ENCODE data around the gene PECR. TPM values are rescaled to one million over a fixed set of nuclear protein-coding genes. Genes with fewer than 3 reads are reported as not detected.

Gene PECR
- total and polyA plus RNA-seq, 10 donors, result 5.0 to 16.9 (median 9.9) TPM

DNA sequence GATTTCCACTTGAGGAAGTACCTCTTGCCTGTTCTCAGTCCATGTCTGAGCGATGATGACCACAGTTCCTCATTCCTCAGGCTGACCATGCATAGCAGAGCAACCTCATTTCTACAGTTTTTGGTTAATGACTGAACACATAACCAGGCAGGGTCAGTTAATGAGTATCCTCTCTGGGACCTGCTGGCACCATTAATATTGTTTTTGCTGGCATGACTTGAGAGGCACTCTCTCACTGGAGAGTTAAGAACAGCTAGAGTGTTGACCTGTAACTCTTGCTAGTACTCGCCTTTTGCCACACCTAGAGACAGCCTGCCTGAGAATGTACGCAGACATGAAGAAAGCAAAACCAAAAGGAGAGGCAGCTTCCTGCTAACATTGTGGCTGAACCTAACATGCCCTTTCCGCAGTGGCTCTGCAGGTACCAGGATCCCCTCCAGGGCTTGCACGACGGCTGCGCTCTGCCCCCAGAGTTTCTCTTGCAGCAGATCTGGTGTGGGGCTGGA, 23.9 kb downstream of the PECR start:
- Histone ChIP-seq H3K27ac (peak overlapping the region; percentile 73 to 89 (median 86)), H3K27me3 (replicated peaks in 1 of 7) (no peaks in the 10 kb centered on the region), H3K4me1 (peaks cover 4 to 24% (median 20%) of the 10 kb centered on the region in 6 donors), H3K4me3 (peak overlapping the region in 6 of 8 donors; percentile 3 to 61 (median 17)), H3K9me3 (no peaks in the 10 kb centered on the region), H3K36me3 (peaks cover 0 to 46% (median 0%) of the 10 kb centered on the region in 6 donors)
- DNase-seq, result peak; percentile 87
- TF ChIP-seq POLR2AphosphoS5 (IDR thresholded peaks at IDR 0.05), result peak in 2 of 3 donors; percentile 52 to 72
- TF ChIP-seq, protein P1, sequence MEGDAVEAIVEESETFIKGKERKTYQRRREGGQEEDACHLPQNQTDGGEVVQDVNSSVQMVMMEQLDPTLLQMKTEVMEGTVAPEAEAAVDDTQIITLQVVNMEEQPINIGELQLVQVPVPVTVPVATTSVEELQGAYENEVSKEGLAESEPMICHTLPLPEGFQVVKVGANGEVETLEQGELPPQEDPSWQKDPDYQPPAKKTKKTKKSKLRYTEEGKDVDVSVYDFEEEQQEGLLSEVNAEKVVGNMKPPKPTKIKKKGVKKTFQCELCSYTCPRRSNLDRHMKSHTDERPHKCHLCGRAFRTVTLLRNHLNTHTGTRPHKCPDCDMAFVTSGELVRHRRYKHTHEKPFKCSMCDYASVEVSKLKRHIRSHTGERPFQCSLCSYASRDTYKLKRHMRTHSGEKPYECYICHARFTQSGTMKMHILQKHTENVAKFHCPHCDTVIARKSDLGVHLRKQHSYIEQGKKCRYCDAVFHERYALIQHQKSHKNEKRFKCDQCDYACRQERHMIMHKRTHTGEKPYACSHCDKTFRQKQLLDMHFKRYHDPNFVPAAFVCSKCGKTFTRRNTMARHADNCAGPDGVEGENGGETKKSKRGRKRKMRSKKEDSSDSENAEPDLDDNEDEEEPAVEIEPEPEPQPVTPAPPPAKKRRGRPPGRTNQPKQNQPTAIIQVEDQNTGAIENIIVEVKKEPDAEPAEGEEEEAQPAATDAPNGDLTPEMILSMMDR (IDR thresholded peaks at IDR 0.05 in 8 of 11, conservative IDR thresholded peaks at IDR 0.05 in 3 of 11), result peak in 4 of 11 experiments; percentile 3 to 19 (median 12)
- TF ChIP-seq POLR2A (IDR thresholded peaks at IDR 0.05), result no peak
- intact Hi-C loops (cut with DNase I; ENCODE audit: low total_unique reads), result no loop called here
- WGBS, 5 donors, result 24 to 43% (median 38%) methylated on average over 7 of the region's 7 CpGs

DNA sequence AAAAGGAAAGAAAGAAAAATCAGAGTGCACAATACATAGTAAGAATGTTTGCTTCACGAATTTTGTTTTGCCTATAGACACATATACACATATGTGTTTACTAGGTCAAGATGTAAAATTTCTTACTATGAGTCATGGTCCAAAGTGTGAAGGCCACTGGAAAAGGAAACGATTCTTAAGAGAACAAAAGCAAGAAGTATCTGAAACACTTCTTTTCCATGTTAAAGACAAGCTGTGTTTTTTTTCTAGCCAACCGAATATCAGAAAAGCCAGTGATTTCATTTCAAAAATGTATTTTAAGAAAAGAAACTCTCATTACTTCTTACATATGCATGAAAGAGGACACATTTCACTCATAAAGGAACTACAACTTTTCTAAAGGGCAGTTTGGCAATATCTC, 24.9 kb downstream of the PECR start:
- WGBS, 5 donors, result 35 to 67% (median 55%) methylated on average over 3 of the region's 3 CpGs
- no peaks in the 10 kb centered on the region for H3K27me3 ChIP-seq (replicated peaks in 1 of 7)
- peaks cover 0 to 39% (median 0%) of the 10 kb centered on the region in 6 donors for H3K36me3 ChIP-seq
- intact Hi-C loops (cut with DNase I; ENCODE audit: low total_unique reads), result no loop called here
- no peak for DNase-seq
- H3K4me3 ChIP-seq, result no peak overlapping the region
- H3K27ac ChIP-seq, result peak overlapping the region; percentile 73 to 89 (median 86)
- H3K4me1 ChIP-seq, result peaks cover 4 to 24% (median 20%) of the 10 kb centered on the region in 6 donors
- no peaks in the 10 kb centered on the region for H3K9me3 ChIP-seq
- TF ChIP-seq POLR2AphosphoS5 (IDR thresholded peaks at IDR 0.05) (no peak), POLR2A (IDR thresholded peaks at IDR 0.05) (no peak)
- TF ChIP-seq, protein P1 (IDR thresholded peaks at IDR 0.05 in 8 of 11, conservative IDR thresholded peaks at IDR 0.05 in 3 of 11), result no peak

DNA sequence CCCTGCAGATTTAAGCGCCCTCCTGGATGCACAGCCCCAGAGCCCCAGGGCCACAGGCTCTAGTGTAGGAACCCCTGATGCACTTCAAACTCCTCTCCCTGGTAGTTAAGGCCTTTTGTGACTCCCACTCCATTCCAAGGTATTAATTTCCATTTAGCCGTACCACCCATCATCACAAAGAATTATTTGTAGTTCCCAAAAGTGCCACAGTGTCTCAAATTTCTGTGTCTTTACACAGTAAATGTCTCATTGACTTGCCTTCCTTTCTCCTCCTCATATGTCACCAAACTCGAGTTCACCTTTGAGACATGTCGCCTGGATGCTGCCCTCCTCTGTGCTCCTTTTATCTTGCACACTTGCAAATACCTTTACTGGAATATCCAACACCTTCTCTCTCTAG, 25.9 kb downstream of the PECR start:
- no peak for DNase-seq
- Histone ChIP-seq H3K4me1 (peaks cover 4 to 24% (median 20%) of the 10 kb centered on the region in 6 donors), H3K36me3 (peaks cover 0 to 46% (median 0%) of the 10 kb centered on the region in 6 donors), H3K27ac (no peak overlapping the region), H3K9me3 (no peaks in the 10 kb centered on the region), H3K4me3 (no peak overlapping the region), H3K27me3 (replicated peaks in 1 of 7) (no peaks in the 10 kb centered on the region)
- WGBS, 5 donors, result 87 to 98% (median 95%) methylated on average over 4 of the region's 4 CpGs
- intact Hi-C loops (cut with DNase I; ENCODE audit: low total_unique reads), result no loop called here
- TF ChIP-seq POLR2A (IDR thresholded peaks at IDR 0.05), result no peak
- TF ChIP-seq POLR2AphosphoS5 (IDR thresholded peaks at IDR 0.05), result no peak
- TF ChIP-seq, protein P1 (IDR thresholded peaks at IDR 0.05 in 8 of 11, conservative IDR thresholded peaks at IDR 0.05 in 3 of 11), result no peak

DNA sequence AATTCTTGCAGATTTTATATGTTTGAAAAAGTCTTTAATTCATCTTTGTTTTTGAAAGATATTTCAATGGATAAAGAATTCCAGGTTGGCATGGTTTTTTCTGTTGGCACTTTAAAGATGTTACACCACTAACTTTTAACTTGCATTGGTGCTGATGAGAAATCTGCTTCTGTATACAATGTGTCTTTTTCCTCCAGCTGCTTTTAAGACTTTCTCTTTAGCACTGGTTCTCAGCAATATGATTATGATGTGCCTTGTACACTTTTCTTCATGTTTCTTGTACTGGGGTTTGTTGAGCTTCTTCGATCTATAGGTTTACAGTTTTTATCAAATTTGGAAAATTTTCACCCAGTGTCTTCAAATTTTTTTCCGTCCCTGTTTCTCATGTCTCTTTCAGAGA, 29.2 kb downstream of the PECR start:
- intact Hi-C loops (cut with DNase I; ENCODE audit: low total_unique reads), result no loop called here
- TF ChIP-seq POLR2A (IDR thresholded peaks at IDR 0.05) (no peak), POLR2AphosphoS5 (IDR thresholded peaks at IDR 0.05) (no peak)
- TF ChIP-seq, protein P1 (IDR thresholded peaks at IDR 0.05 in 8 of 11, conservative IDR thresholded peaks at IDR 0.05 in 3 of 11), result no peak
- H3K4me3 ChIP-seq, result no peak overlapping the region
- H3K27me3 ChIP-seq (replicated peaks in 1 of 7), result no peaks in the 10 kb centered on the region
- no peak for DNase-seq
- peaks cover 0 to 61% (median 4%) of the 10 kb centered on the region in 6 donors for H3K36me3 ChIP-seq
- no peak overlapping the region for H3K27ac ChIP-seq
- H3K4me1 ChIP-seq, result peaks cover 0 to 9% (median 8%) of the 10 kb centered on the region in 6 donors
- H3K9me3 ChIP-seq, result no peaks in the 10 kb centered on the region
- 97 to 99% (median 99%) methylated on average over 2 of the region's 2 CpGs for WGBS, 5 donors

All from spleen (tissue), 11 donors.